HG02610 (cell line): Measurements from ENCODE around the gene DYNC2I2.
"Not testable (repeated sequence)": the region's sequence is repeated elsewhere in the genome, so short reads cannot be mapped to it uniquely, and the experiment has no call there.

ENCODE experiments used
- ATAC-seq: cut with Tn5 transposase; IDR thresholded peaks from one replicate; pipeline ENCODE4 v1.9.1; 2021; ENCODE audit warnings: mild to moderate bottlenecking, moderate library complexity; ENCODE audit not compliant: unreplicated experiment

Gene DYNC2I2

DNA sequence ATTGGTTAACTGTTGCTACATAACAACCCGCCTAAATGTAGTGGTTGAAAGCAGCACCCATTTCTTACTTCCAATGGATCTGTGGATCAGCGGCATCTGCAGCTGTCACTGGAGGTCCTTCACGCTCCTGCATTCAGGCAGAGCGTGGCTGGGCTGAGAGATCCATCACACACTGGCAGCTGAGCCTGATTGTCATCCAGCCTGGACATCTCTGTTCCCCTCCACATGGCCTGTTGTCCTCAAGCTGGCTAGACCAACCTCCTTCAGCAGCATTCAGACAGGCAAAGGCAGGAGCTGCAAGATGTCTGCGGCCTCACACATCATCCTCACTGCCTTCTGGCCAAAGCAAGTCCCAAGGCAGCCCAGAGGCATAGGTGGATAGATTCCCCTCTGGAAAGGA lies 36.9 kb downstream of the DYNC2I2 start:
- no peak for ATAC-seq

DNA sequence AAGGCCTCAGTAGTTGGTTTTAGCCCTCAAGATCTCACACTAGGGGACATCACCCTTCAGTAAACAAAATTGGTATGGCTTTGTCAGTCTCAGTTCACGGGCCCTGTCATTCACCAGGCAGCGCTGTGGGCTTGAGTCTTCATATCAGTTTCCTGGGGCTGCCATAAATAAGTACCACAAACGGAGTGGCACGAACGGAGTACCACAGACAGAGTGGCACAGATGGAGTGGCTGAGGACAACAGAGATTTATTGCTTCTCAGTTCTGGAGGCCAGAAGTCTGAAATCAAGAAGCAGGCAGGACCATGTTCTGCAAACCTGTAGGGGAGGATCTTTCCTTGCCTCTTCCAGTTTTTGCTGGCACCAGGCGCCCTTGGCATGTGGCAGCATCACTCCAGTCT lies 37.5 kb downstream of the DYNC2I2 start:
- no peak for ATAC-seq

DNA sequence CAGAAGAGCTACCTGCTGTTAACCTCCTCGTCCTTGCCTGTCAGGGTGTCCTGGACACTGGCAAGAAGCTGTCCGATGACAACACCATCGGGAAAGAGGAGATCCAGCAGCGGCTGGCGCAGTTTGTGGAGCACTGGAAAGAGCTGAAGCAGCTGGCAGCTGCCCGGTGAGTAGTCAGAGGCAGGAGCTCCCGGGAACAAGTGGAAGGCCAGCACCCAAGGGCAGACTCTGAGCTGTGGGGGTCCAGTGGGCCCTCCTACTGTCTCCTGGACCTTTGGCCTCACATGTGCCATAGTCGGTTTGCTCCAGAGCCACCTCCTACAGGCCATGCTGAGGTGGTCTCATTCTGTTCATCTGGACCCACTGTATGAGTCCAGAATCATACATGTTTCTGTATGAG lies 38.7 kb downstream of the DYNC2I2 start:
- no peak for ATAC-seq

DNA sequence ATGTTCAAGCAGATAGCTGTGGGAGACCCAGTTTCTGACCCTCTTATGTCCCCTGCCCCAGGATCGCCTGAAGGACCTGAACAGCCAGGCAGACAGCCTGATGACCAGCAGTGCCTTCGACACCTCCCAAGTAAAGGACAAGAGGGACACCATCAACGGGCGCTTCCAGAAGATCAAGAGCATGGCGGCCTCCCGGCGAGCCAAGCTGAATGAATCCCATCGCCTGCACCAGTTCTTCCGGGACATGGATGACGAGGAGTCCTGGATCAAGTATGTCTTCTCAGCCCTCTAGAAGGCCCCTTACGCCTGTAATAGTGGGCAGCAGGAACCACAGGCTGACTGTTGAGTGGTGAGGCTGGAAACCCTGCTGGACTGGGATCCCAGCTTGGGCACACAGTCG lies 41.1 kb downstream of the DYNC2I2 start:
- ATAC-seq = no peak

DNA sequence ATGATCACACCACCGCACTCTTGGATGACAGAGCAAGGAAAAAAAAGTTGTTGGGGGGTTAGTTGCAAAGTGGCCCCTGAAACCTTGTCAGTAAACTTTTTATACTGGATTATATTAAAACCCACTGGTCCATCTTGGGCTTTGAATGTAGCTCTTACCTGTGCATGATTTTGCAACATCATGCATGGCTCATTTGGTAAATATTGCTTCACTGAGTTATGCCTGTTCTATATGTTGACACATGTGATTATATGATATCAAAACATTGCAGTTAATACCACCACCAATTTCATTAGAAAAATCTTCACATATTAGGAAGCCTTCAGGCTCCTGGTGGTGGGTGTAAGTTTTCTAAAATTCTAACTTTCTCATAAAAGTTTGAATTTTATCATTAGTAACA lies 41.9 kb downstream of the DYNC2I2 start:
- no peak for ATAC-seq

DNA sequence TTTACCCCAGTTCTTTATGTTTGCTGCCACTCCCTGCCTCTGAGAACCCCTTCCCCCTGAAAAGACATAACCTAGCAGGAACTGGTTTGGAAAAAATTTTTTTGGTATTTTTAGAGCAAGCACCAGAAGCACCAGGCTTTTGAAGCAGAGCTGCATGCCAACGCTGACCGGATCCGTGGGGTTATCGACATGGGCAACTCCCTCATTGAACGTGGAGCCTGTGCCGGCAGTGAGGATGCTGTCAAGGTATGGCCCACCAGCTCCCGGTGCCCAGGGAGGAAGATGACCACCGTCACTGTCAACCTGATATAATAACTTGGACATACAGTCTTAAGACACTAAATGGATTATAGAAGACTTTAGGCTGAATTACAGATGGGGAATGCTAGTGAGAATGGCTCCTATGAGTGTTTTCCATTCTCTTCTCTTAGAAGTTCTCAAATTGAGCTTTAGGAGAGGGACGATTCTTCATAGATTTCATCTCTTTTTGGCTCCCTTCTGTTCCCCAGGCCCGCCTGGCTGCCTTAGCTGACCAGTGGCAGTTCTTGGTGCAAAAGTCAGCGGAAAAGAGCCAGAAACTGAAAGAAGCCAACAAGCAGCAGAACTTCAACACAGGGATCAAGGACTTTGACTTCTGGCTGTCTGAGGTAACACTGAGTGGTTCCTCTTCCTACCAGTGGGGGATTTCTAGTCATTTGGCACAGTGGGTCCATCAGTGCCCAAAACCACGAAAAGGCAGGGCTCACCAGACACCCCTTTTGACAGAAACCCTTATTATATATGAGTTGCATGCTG lies 44.9 kb downstream of the DYNC2I2 start:
- ATAC-seq = no peak

DNA sequence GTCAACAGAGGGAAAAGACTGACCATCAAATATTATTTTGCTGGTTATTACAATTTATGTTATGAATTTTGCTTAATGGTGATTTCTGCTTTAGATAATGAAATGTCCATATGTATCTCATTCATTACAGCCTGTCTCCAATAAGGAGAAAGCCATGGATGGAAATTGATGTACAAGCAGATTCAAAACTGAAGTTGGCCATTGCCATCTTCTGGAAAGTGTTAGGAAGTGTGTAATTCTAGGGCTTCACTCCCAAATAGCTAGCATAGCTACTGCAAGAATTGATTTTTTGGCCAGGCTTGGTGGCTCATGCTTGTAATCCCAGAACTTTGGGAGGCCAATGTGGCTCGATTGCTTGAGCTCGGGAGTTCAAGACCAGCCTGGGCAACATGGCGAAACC lies 45.8 kb downstream of the DYNC2I2 start:
- ATAC-seq = no peak

DNA sequence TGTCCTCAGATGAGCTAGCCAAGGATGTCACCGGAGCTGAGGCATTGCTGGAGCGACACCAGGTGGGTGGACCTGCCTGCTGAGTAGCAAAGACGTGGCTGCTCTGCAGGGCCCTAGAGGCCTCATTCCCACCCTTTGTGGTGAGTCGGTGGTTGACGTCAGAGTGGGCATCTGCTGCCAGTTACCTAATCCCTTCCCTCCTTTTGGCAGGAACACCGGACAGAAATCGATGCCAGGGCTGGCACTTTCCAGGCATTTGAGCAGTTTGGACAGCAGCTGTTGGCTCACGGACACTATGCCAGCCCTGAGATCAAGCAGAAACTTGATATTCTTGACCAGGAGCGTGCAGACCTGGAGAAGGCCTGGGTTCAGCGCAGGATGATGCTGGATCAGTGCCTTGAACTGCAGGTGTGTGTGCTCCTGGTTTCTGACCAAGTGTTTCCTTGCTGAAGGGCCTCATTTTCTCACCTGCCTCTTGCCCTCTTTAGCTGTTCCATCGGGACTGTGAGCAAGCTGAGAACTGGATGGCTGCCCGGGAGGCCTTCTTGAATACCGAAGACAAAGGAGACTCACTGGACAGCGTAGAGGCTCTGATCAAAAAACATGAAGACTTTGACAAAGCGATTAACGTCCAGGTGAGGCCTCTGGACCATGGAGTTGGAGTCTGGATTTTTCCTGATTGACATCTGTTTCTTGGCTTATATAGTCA lies 48.9 kb downstream of the DYNC2I2 start:
- ATAC-seq = no peak

DNA sequence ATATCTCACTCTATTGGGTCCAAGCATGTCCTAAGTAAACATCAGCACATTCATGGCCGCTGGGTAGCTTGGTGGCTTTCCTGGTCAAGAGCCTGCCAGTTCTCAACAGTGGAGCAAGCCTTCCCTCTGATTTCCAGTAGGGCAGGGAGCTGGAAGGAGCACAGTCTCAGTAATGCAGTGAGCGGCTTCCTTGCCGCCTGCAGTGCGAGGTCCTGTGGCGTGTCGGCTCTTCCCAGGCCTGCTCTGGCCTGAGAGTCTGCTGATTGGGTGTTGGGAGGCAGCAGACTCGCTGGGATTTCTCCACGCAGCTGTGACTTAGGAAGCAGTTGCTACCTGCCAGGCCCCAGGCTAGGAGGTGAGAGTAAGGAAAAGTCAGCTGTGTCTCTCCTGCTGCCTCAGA lies 53.0 kb downstream of the DYNC2I2 start:
- no peak for ATAC-seq

DNA sequence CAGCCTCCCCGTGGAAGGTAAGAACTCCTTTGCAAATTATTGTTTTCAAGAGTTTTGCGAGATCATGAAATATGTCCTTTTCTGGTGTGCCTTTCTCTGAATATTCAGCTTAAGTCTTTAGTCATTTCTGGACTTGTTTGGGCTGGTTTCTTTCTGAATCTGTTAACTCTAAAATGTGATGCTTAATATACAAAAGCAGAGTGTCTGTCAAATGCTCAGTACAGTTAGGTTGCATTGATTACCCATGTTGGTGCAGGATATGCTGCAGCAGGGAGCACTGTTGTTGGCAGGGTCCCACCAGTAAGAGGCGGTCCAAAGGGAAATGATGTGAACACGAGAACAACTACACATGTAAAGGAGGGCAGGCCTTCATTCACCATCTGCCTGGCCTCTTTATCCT lies 56.5 kb downstream of the DYNC2I2 start:
- no peak for ATAC-seq

DNA sequence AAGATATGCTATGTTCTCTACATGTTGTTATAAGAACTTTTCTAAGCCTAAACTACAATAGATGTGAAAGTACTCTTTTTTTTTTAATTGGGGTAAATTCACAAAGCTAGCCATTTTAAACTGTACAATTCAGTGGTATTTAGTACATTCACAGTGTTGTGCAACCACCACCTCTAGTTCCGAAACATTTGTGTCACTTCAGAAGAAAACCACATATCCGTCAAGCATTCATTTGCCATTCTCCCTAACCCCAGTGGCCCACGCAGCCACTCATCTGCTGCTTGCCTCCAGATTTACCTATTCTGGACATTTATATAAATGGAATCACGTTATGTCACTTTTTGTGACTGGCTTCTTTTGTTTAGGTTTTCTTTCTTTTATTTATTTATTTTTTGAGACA lies 61.2 kb downstream of the DYNC2I2 start:
- no peak for ATAC-seq

DNA sequence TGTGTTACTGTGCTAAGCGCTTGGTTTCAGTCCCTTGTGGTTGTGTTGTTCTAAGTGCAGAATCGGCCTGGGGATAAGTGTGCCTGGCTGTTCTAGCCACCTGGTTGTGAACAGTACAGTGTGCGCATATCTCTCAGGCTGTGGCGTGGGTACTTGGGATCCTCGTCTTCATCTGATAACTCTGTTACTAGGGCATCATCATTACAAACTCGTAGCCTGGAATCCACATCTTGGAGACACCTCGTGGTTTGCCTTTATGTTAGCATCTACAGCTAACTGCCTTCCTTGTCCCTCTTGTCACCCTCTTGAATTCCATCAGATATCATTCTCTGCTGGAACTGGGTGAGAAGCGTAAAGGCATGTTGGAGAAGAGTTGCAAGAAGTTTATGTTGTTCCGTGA lies 62.8 kb downstream of the DYNC2I2 start:
- ATAC-seq = no peak

DNA sequence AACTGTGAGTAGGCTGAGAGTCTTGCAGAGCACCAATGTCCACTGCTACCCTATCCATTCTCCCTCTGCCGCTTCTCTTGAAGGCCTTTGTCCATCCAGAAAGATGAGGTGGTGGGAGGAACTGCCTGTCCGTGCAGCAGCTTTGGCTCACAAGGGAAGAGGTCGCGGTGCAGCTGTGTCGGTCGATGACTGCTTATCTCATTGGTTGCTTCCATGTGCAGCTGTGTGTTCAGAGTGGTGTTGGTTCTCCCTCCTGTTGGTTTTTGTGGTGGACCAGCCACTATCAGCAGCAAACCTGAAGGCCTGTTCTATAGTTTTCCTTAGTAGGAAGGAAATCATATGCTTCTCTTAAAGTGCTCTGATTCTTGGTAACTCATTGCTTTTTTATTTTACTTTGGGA lies 63.6 kb downstream of the DYNC2I2 start:
- ATAC-seq = no peak

DNA sequence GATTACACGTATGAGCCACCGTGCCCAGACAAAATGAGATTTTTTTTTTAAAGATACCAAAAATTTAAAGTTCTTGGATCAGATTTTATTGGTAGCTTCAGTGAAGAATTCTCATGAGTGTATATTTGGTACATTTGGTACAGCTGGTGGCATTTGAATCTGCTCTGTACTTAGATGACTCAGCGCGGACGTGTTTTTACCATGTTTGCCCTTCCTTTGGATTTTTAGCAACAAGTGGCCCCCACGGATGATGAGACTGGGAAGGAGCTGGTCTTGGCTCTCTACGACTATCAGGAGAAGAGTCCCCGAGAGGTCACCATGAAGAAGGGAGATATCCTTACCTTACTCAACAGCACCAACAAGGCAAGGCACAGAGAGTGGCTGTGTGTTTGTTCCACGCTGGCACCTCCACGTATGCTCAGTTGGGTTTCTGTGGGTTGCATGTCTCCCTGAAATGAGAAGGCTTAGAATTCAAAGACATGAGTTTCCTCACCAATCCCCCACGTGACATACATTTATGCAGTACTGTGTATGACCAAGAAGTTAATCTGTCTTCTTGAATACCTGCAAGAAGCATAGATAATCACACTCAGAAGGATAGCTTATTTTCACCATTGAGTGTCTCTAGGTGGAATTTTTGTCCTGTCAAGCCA lies 67.9 kb downstream of the DYNC2I2 start:
- no peak for ATAC-seq

DNA sequence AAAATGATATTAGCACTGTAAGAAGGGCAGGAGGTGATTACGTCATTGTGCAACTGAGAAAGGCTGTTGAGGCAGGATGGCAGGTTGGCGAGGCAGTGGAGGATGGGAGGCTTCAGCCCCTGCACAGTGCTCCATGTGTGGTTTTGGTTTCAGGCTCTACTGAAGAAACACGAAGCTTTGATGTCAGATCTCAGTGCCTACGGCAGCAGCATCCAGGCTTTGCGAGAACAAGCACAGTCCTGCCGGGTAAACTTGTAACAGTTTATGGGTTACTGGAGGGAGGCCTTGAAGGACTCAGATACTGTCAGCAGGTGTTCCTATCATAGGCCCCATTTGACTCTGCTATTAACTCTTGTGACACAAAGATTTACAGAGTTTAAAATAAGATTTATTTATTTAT lies 69.2 kb downstream of the DYNC2I2 start:
- ATAC-seq = no peak

DNA sequence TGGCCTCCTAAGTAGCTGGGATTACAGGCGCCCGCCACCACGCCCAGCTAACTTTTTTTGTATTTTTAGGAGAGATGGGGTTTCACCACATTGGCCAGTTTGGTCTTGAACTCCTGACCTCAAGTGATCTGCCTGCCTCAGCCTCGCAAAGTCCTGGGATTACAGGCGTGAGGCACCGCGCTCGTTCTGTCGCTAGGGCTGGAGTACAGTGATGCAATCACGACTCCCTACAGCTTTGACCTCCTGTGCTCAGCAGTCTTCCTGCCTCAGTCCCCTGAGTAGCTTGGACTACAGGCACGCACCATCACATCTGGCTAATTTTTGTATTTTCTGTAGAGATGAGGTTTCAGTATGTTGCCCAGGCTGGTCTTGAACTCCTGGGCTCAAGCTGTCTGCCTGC lies 69.7 kb downstream of the DYNC2I2 start:
- ATAC-seq = not testable (repeated sequence)

DNA sequence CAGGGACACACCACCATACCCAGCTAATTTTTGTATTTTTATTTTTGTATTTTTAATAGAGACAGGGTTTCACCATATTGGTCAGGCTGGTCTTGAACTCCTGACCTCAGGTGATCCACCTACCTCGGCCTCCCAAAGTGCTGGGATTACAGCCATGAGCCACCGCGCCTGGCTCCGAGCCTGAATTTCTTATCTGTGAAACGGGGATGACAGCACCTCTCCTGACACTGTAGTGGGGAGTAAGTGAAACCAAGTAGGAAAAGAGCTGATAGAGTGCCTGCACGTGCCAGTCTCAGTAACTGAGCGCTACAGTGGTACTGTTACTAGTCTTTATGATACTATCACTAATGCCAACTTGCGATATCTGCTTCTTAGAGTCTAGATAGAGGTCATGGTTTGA lies 71.5 kb downstream of the DYNC2I2 start:
- ATAC-seq = not testable (repeated sequence)
